CD4-positive, alpha-beta T cell treated with Interleukin-4 for 4 hours (primary cell): ENCODE measurements around the gene PHTF2.

Experiments
- DNase-seq: peaks from one replicate; pipeline ENCODE4 v3.0.0-alpha.2; 2020

Gene PHTF2

GRCh38 chr7:78002715-78003114, 204.1 kb downstream of the PHTF2 start:
- no peak for DNase-seq

GRCh38 chr7:78006063-78006755, 207.6 kb downstream of the PHTF2 start:
- DNase-seq, result no peak
